ENCODE data around the gene SPSB1. TPM values are rescaled to one million over a fixed set of nuclear protein-coding genes. Genes with fewer than 3 reads are reported as not detected.

SPSB1 gene
- total RNA-seq, 1 donor from 2014 or later: 60.0 TPM

DNA sequence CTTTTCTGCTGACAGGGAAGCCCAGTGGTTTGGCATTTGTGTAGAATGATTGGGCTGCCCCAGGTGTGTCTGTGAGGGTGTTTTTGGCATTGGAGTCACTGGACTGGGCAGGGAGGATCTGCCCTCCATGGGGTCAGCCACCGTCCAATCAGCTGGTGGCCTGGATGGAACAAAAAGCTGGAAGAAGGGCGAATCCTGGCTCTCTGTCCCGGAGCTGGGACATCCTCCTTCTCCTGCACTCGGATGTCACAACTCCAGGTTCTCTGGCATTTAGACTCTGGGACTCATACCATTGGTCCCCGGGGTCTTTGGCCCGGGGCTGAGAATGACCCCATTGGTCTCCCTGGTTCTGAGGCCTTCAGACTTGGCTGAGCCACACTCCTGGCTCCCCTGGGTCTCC lies 11.2 kb downstream of the SPSB1 start:
- Histone ChIP-seq H3K36me3 (ENCODE audit: control insufficient read depth, insufficient read depth, low read length) (no peaks in the 10 kb centered on the region), H3K4me3 (ENCODE audit: low read depth, low read length) (no peak overlapping the region), H3K27me3 (ENCODE audit: control insufficient read depth, insufficient read depth, low read length) (no peaks in the 10 kb centered on the region)
- TF ChIP-seq CTCF (IDR thresholded peaks at IDR 0.05; ENCODE audit: insufficient read depth, low read length, poor library complexity, severe bottlenecking): no peak
- DNase-seq (ENCODE audit: low read depth): no peak

DNA sequence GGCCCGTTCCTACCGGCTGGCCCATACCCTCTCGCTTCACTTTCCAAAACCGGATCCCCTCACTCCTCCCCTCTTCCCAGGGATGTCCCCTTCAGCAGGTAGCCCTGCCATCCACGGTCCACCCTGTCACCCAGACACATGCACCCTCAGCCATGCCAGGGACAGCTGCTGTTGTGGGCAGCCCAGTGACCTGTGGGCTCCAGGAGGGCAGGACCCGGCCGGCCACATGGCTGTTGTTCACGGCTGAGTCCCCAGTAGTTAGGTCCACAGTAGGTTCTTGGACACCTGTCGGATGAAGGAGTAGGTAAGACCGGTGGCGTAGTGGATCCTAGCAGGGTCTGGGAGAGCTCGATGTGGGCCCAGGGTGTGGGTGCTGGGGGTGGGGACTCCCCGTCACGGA lies 12.5 kb downstream of the SPSB1 start:
- Histone ChIP-seq H3K4me3 (ENCODE audit: low read depth, low read length) (no peak overlapping the region), H3K36me3 (ENCODE audit: control insufficient read depth, insufficient read depth, low read length) (no peaks in the 10 kb centered on the region)

GRCh38 chr1:9306006-9306405 lies 13.3 kb downstream of the SPSB1 start:
- no peak for DNase-seq (ENCODE audit: low read depth)
- no peak overlapping the region for H3K4me3 ChIP-seq (ENCODE audit: low read depth, low read length)
- no peak for TF ChIP-seq CTCF (IDR thresholded peaks at IDR 0.05; ENCODE audit: insufficient read depth, low read length, poor library complexity, severe bottlenecking)
- no peaks in the 10 kb centered on the region for H3K36me3 ChIP-seq (ENCODE audit: control insufficient read depth, insufficient read depth, low read length)
- H3K27me3 ChIP-seq (ENCODE audit: control insufficient read depth, insufficient read depth, low read length): no peaks in the 10 kb centered on the region

More for the DNA sequence above, 12.5 kb downstream of the SPSB1 start:
- DNase-seq (ENCODE audit: low read depth): no peak
- TF ChIP-seq CTCF (IDR thresholded peaks at IDR 0.05; ENCODE audit: insufficient read depth, low read length, poor library complexity, severe bottlenecking): no peak
- no peaks in the 10 kb centered on the region for H3K27me3 ChIP-seq (ENCODE audit: control insufficient read depth, insufficient read depth, low read length)

- DNase-seq (ENCODE audit: low read depth): no peak
- TF ChIP-seq CTCF (IDR thresholded peaks at IDR 0.05; ENCODE audit: insufficient read depth, low read length, poor library complexity, severe bottlenecking): no peak
- Histone ChIP-seq H3K4me3 (ENCODE audit: low read depth, low read length) (no peak overlapping the region), H3K27me3 (ENCODE audit: control insufficient read depth, insufficient read depth, low read length) (no peaks in the 10 kb centered on the region), H3K36me3 (ENCODE audit: control insufficient read depth, insufficient read depth, low read length) (no peaks in the 10 kb centered on the region)
Observed at GRCh38 chr1:9307303-9307702, 14.6 kb downstream of the SPSB1 start.

- no peak for DNase-seq (ENCODE audit: low read depth)
- H3K4me3 ChIP-seq (ENCODE audit: low read depth, low read length): no peak overlapping the region
- H3K27me3 ChIP-seq (ENCODE audit: control insufficient read depth, insufficient read depth, low read length): no peaks in the 10 kb centered on the region
- no peak for TF ChIP-seq CTCF (IDR thresholded peaks at IDR 0.05; ENCODE audit: insufficient read depth, low read length, poor library complexity, severe bottlenecking)
- H3K36me3 ChIP-seq (ENCODE audit: control insufficient read depth, insufficient read depth, low read length): no peaks in the 10 kb centered on the region
Observed at GRCh38 chr1:9308236-9308785, 15.6 kb downstream of the SPSB1 start.

GRCh38 chr1:9309080-9309479 lies 16.4 kb downstream of the SPSB1 start:
- no peaks in the 10 kb centered on the region for H3K27me3 ChIP-seq (ENCODE audit: control insufficient read depth, insufficient read depth, low read length)
- no peak overlapping the region for H3K4me3 ChIP-seq (ENCODE audit: low read depth, low read length)
- DNase-seq (ENCODE audit: low read depth): no peak
- TF ChIP-seq CTCF (IDR thresholded peaks at IDR 0.05; ENCODE audit: insufficient read depth, low read length, poor library complexity, severe bottlenecking): no peak
- H3K36me3 ChIP-seq (ENCODE audit: control insufficient read depth, insufficient read depth, low read length): no peaks in the 10 kb centered on the region

All from kidney epithelial cell (primary cell).